GM19372 (cell line): ENCODE measurements around the gene AKNA.
A peak's percentile ranks its signal among the peaks of the same experiment; 100 is the strongest.

Source experiments
- ATAC-seq: cut with Tn5 transposase; IDR thresholded peaks from one replicate; pipeline ENCODE4 v1.9.1; 2021; ENCODE audit warnings: mild to moderate bottlenecking, low read depth, moderate library complexity; ENCODE audit not compliant: unreplicated experiment

AKNA gene

DNA sequence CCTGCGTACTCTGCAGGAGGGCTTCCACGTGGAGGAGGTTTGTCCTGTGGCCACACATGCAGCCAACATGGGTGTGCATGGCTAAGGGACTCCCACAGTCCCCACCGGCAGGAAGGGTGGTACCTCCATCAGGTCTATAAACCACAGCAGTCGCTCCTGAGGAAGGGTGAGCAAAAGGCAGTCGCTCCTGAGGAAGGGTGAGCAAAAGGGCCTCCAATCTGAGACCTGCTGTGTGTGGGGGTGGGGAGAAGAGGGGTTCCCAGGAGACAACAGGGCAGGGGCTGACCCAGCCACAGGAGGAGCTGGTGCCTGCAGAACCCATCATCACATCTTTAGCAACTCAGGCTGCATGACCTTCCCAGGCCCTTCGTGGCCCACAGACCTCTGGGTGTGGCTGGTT, 30.3 kb upstream of the AKNA start:
- no peak for ATAC-seq

DNA sequence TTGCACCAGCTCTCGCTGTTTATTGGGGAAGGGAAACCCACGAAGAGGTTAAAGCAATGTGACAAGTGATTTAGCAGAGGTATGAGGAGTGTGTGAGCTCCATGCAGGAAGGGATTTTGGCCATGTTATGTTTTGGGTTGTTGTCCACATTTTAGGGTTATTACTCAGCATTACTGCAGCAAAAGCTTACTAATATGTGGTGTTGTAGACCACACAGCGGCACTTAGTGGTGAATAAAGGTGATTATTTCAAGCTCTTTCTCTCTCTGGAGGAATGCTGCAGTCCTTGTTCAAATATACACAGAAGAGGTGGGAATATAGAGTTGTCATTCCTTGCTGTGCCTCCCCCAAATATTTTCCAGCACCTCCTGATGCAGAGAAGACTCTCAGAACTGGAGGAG, 29.7 kb upstream of the AKNA start:
- ATAC-seq: no peak

DNA sequence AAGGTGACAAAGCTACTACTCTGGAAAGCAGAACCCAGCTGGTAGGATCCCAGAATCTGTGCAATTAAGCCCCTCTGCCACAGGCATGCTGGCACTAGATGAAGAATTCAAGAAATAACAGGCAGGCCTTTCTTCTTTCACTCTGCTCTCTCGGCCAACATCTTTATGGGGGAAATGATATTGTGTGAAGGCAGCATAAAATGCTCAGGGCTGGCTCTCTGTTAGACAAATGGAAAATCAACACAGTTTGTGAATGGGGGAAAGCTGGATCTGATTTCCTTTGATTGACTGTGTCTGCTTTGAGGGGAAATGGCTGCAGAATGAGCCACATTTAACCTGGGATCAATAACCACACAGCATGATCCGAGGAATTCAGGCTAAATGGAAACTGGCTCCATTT, 29.1 kb upstream of the AKNA start:
- ATAC-seq: no peak

DNA sequence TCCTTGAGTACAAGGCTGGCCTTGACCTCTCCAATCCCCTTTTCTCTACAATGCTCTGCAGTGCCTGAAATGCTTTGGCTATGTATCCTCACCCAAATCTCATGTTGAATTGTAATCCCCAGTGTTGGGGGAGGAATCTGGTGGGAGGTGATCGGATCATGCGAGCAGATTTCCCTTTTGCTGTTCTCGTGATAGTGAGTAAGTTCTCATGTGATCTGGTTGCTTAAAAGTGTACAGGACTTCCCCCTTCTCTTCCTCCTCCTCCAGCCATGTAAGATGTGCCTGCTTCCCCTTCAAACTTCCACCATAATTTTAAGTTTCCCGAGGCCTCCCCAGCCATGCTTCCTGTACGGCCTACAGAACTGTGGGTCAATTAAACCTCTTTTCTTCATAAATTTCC, 28.5 kb upstream of the AKNA start:
- ATAC-seq: no peak

DNA sequence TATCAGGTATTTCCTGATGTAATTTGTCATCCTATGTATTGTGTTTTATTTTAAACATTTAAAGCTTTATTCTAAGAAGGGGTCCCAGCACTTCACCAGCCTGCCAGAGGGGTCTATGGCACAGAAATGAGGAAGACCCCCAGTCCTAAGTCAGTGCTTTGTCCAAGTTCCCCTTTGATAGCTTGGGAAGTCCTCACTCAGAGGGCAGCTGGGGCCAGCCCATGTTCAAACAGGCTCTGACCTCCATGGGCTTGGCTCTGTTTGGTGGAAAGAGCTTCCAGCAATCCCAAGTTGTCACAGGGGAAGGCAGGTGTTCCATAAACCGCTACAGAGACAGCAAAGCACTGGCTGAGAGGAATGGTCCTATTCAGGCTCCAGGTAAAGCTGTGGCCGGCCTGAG, 26.6 kb upstream of the AKNA start:
- ATAC-seq: no peak

DNA sequence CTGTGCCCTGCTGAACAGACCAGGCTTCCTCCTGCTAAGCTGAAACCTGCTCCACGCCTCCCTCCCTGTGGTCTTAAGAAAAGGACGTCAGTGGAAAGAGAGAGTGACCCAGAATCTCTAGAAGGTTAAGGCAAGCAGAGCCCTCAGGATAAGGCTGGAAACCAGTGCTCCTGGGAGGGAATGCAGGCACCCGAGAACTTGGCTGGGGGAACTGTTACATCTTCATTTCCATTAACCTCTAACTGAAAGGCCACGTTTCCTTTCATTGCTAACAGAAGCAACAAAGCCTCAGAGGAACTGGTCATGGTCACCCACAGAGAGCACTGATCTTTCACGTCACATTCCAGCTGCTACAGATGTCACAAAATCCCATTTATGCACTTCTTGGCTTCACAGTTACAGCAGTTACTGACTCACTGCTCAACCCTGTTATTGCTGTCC, 26.1 kb upstream of the AKNA start:
- no peak for ATAC-seq

DNA sequence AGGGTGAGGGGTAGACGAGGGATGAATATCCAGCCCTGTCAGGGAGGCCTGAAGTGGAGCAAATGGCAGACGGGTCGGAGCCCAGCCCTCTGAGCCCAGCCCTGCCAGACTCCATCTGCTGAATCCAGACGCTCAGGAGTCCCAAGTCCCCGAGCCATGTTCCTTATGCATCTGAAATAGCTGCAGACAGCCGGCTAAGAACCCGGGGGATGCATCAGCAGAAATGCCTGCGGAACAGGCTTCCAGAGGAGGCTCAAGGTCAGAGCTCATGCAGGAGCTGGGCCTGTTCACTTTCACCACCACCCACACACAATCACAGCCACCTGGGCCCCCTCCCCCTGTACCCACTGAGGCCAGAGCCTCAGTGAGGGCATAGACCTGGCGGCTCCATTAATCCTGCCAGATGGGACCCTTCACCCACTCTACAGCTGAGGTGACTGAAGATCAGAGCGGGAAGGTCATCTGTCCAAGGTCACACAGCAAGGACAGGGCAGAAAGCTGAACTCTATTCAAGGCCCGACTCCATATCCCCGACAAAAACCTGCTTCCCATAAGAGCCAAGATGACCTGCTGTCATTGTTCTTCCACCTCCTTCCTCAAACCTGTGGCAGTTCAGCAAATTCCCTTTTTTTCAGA, 24.4 kb upstream of the AKNA start:
- ATAC-seq: no peak

DNA sequence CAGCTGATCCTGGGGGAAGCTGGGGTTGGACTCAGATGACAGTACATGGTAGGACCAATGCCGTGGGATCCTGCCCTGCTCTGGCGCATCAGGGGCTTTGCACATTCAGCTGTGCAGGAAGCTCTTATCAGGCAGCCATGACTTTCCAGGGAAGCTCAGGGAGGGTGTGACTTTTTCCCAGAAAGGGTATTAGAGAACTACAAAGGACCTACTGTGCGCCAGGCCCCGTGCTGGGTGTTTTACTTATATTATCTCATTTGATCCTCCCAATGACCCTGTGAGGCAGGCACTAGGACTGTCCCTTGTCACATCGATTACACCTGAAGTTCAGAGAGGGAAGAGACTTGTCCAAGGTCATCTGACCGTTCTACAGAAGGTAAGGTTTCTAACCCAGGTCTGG, 23.7 kb upstream of the AKNA start:
- no peak for ATAC-seq

DNA sequence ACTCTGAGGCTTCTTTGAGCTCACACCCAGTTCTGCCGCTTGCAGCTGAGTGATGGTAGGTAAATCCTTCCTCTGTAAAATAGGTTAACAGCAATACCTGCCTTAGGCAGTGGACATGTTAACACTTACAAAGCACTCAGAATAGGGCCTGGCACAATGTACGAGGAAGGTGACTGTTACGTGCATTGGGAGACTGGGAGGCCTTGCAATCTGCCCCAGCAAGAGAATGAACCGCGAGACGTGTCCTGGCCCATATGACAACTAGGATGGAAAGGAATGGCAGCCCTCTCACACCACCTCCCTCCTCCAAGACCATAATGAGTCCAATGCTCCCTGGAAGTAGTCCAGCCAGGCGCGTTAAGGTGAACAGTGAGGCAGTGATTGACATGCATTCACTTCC, 23.1 kb upstream of the AKNA start:
- ATAC-seq: no peak

DNA sequence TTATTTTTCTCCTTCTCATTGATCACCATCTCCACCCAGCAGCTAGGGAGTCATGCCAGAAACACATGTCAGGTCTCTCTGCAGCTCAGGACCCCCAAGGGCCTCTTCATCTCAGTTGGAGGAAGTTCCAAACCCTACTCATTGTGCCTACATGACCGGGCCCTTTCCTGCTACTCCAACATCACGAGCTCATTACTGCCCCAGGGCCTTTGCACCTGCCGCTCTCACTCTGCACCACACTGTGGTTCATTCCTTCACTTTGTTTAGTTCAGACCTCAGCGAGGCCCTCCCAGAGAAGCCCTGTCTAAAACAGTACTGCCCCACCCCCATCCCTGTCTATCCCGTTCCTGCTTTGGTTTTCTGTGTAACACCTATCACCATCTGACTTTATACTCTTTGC, 22.1 kb upstream of the AKNA start:
- no peak for ATAC-seq

DNA sequence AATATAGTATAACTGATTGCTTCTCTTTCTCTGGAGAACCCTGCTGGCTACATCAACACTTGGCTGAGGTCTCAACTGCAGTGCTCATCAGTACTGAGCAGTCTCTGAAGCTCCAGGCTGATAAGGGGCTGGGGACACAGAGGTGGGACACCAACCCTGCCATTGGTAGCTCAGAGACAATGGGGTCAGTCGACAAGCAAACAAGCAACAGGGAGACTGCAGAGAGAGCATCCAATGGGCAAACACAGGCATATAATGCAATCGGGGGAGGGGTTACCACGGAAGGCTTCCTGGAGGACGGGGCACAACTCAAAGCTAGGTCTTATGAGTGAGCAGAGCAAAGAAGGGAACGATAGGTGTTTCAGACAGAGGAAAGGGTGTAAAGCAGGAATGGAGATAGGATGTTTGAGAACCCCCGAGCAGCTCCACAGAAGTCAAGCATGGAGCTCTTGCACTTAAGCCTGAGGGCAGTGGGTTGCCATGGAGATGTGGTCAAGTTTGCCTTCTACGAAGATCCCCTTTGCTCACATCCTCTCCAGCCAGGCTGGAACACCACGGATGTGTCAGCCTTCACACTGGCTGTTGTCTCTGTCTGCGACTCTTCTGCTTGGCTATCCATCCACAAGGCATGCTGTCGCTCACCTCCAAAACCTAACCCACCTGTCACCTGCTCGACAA, 21.5 kb upstream of the AKNA start:
- no peak for ATAC-seq

DNA sequence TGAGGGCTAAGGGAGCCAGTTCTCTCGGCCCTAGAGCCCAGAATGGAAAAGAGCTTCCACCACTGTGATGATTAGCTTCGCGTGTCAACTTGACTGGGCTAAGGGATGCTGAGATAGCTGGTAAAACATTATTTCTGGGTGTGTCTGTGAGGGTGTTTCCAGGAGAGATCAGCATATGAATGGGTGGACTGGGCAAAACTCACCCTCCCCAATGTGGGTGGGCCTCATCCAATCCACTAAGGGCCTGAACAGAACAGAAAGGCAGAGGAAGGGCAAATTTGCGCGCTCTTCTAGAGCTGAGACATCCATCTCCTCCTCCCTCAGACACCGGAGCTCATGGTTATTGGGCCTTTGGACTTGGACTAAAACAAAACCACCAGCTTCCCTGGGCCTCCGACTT, 20.9 kb upstream of the AKNA start:
- no peak for ATAC-seq

DNA sequence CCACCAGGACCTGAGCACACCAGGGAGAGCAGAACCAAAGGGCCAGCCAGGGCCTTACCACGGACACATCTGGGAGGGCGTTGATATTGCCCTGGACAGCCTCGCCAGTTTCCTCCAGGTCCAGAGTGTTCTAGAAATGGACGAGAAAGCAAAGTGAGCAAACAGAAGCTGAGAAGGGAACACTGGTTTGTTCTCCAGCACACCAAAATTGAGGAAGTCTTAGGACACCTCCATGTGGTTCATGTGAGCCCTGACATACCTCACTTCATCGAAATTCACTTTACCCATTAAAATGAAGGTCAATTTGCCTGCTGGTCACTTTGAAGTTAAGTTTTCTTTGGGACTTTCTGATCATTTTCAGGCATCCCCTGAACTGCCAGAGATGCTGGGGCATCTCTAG, 20.1 kb upstream of the AKNA start:
- no peak for ATAC-seq

DNA sequence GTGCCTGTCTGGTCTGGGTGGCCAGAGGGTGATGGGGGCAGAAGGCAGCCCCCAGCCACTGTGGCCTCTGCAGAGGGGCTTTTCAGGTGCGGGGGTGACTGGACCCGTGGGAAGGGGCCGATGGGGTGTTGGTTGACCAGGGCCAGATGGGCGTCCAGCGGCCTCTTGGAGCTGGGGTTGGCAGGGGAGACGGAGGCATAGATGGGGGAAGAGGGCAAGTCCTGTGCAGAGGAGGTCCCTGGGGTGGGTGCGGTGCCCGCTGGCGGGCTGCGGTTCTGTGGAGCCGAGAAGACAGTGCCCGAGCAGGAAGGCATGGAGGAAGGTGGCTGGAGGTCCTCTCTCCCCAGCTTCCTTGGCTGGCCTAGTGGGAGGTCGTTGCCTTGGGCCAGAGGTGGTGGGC, 18.7 kb upstream of the AKNA start:
- no peak for ATAC-seq

DNA sequence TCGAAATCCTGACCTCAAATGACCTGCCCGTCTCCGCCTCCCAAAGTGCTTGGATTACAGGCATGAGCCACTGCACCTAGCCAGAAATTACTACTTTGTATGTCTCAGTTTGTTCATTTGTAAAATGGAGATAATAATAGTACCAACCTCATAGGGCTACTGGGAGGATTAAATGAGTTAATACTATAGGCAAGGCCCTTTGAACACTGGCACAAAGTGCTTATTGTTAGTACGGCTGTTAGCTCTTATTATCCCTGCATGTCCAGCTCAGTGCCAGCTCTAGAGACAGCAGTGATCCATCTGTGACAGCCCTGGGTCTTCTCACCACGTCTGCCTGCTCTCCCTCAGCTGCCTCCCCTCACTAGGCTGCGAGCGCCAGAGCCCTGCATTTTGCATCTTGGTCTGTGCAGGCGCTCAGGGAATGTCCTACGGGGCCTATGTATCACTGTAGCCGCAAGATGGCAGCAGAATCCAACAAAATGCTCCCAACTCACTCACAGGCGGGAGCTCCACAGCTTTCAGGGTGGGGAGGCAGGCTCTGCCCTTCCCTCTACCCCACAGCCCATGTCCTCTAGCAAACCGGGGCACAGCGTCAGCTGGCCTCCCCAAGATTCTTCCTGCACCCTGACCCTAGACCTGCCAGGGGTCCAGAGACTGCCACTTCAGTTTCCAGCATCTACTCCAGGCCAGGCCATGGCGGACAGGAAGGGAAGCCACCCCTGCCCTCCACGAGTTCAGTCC, 17.7 kb upstream of the AKNA start:
- ATAC-seq: peak; percentile 93

DNA sequence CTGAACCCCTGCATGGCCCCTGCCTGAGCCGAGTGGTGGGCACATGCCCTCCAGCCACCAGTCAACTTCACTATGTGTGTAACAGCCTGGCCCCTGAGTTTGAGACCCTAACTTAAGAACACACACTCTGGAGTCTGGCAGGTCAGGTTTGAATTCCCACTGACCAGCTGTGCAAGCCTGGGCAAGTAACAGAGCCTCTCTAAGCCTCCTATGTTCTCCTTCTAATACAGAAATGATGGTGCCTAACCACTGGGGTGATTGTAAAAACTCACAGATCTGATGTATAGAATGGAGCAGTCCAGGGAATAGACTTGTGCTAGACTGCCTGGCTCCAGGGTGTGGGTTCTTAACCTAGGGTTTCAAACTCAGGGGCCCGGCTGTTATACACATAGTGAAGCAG, 16.7 kb upstream of the AKNA start:
- ATAC-seq: no peak

DNA sequence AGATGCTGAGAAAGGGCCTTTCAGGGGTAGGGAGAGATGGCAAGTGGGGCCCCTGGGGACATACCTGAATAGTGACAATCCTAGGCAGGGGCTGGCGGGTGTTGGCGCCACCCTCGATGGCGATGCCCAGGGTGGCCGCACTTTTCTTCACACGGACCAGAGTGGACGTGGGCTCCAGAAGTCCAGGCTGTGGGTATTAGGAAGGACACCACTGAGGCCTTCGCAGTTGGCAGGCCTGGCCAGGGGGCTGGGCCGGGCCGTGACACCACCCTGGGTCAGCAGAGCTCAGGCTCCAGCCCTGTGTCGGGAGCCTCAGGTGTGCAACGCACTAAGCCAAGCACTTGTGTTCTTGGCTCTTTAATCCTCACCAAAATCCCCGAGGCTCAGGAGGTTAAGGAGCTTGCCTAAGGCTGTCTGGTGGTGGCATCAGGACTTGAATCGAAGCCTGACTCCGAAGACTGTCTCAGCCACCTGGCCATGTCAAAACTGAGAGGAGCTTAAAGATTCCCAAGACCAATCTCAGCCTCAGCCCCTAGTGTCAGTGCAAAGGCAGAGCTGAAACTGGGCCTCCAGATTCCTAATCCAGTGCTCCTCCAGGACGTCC, 15.5 kb upstream of the AKNA start:
- no peak for ATAC-seq

DNA sequence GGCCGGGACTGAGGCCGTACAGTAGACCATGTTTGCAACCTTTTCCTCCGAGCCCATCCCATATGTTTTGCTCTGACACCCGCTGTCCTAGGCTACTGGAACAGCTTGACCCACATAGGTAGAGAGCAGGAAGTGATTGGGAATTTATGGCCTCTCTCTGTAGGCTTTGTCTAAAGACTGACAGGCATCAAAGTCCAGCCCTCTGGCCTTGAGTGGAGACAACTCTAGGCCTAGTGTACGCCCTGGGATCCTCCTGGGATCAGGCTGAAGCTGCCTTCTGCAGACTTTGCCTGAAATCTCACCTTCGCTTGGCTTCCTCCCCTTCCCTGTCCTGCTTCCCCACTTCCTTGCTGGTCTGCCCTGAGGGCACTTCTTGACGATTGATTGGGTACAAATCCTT, 13.6 kb upstream of the AKNA start:
- no peak for ATAC-seq

DNA sequence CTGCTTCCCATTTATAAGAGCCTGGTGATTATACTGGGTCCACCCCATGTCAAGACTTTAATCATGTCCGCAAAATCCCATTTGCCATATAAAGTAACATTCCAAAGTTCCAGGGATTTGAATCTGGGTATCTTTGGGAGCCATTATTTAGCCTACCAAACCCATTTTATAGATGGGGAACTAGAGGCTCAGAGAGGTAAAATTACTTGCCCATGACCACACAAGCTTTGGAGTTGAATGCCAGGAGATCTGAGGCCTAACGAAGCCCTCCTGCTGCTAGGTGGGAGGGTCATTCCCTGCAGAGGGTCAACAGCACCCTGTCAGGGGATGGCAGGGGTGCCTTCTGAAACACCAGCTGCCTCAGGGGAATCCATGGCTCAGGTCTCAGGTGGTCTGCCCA, 13.0 kb upstream of the AKNA start:
- no peak for ATAC-seq

DNA sequence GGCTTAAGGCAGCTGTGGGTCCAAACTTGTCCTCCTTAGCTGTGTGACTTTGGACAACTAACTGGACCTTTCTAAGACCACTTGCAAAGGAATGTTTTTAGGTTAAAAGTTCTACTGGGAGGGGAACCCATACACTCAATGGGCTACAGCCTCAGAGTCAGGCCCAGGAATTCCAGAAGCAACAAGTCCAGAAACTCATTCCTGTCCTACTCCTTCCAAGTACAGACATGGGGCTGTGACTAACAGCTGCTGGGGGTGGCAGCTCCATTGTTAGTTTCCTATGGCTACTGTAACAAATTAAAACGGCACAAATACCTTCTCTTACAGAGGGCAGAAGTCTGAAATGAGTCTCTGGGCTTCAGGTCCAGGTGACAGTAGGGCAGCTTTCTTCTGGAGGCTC, 12.4 kb upstream of the AKNA start:
- no peak for ATAC-seq

DNA sequence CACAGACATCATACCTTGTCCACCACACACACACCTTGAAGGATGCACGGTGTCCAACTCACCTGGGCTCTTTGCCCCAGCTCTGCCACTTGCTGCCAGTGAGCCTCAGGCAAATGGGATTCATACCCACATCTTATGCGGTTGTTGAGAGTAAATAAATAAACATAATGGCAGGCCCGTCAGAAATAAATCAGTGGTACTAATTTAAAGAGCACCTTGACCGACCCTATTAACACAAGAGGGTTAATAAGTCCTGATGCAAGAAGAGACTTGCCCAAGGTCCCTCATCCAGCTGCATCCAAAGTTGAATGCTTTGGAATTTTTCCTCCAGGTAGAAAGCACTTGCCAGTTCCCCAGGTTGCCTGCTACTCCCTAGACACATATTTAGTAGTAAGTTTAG, 11.6 kb upstream of the AKNA start:
- no peak for ATAC-seq
